Lung (tissue), 12 donors: Measurements from ENCODE around the gene VAMP8. TPM values are rescaled to one million over a fixed set of nuclear protein-coding genes. Genes with fewer than 3 reads are reported as not detected.

ENCODE experiments used
- ATAC-seq: fragments of 200-7000 bp; cut with Tn5 transposase; one replicate; pipeline ENCODE4 v1.9.1; 2020; ENCODE audit warnings: moderate number of reproducible peaks; ENCODE audit not compliant: insufficient read depth, low FRiP score
- DNase-seq, 3 donors: peaks; one replicate each; pipeline ENCODE4 v3.0.0-alpha.2; 2013 to 2017
- H3K27ac ChIP-seq, 2 donors: one replicate each; pipeline ENCODE4 v1.5.1; 2013; ENCODE audit warnings: mild to moderate bottlenecking in 2 of 2, moderate library complexity in 2 of 2, control low read depth in 1 of 2, inconsistent platforms in 1 of 2, low read depth in 1 of 2, low read length in 1 of 2
- H3K27me3 ChIP-seq, 3 donors: one replicate each; pipeline ENCODE4 v1.5.1; 2013; ENCODE audit warnings: low read length in 2 of 3; ENCODE audit not compliant: control insufficient read depth in 3 of 3, insufficient read depth in 3 of 3
- H3K36me3 ChIP-seq, 4 donors: one replicate each; pipeline ENCODE4 v1.5.1; 2013; ENCODE audit warnings: low read length in 4 of 4, mild to moderate bottlenecking in 1 of 4, moderate library complexity in 1 of 4; ENCODE audit not compliant: control insufficient read depth in 4 of 4, insufficient read depth in 4 of 4
- H3K4me1 ChIP-seq, 5 donors: one replicate each; pipeline ENCODE4 v1.5.1; 2013; ENCODE audit warnings: low read length in 5 of 5, mild to moderate bottlenecking in 2 of 5, moderate library complexity in 1 of 5; ENCODE audit not compliant: control insufficient read depth in 5 of 5, insufficient read depth in 5 of 5
- H3K4me3 ChIP-seq: one replicate; pipeline ENCODE4 v1.5.1; 2013; ENCODE audit warnings: mild to moderate bottlenecking, control low read depth, moderate library complexity
- H3K9ac ChIP-seq, 2 donors: one replicate each; pipeline ENCODE4 v1.5.1; 2013; ENCODE audit warnings: low read length in 2 of 2, control low read depth in 1 of 2; ENCODE audit not compliant: insufficient read depth in 1 of 2
- H3K9me3 ChIP-seq, 4 donors: one replicate each; pipeline ENCODE4 v1.5.1; 2013; ENCODE audit warnings: low read length in 3 of 4, mild to moderate bottlenecking in 1 of 4, moderate library complexity in 1 of 4; ENCODE audit not compliant: control insufficient read depth in 4 of 4, insufficient read depth in 3 of 4
- CTCF ChIP-seq: IDR thresholded peaks from 2 replicates; pipeline ENCODE4 v1.5.1; 2012; ENCODE audit warnings: mild to moderate bottlenecking; ENCODE audit errors: control extremely low read depth, extremely low read depth
- WGBS, 2 donors: extraction: QIAGEN DNeasy Blood & Tissue Kit; methylation state at CpG; one replicate each; pipeline ENCODE4 v1.1.7; 2013; 5-methylcytosine and 5-hydroxymethylcytosine counted together
- polyA plus RNA-seq, 2 donors: library from polyadenylated mRNA; stranded (reverse); fragments of 200-250 nt; gene quantifications; one replicate each; pipeline ENCODE4 v1.2.1, GENCODE V29; 2013
- total RNA-seq, 2 donors: library from RNA; depleted of rRNA in 1 of 2; stranded (reverse); fragments of >200 nt in 1 of 2; gene quantifications; one replicate each; pipeline ENCODE4 v1.2.1, GENCODE V29; 2014 to 2021
- donor health status: control.
- donor health status: control.
- donor health status: Bipolar disorder and iron deficiency.
- donor health status: healthy.
- donor health status: DM: yes; HTN: yes; CAD: no.

The VAMP8 gene
- total and polyA plus RNA-seq, 4 donors: 64.0 to 626 (median 320) TPM

GRCh38 chr2:85529809-85530208, 47.6 kb upstream of the VAMP8 start:
- ATAC-seq: no peak
- Histone ChIP-seq H3K27ac (no peak overlapping the region), H3K4me3 (no peak overlapping the region), H3K36me3 (no peaks in the 10 kb centered on the region), H3K9ac (no peak overlapping the region), H3K9me3 (no peaks in the 10 kb centered on the region), H3K27me3 (no peaks in the 10 kb centered on the region), H3K4me1 (peaks cover 0 to 3% (median 0%) of the 10 kb centered on the region in 5 donors)
- no peak for TF ChIP-seq CTCF
- 94 to 100% methylated on average over 1 of the region's 1 CpG for WGBS, 2 donors
- no peak for DNase-seq

GRCh38 chr2:85531589-85531988, 45.8 kb upstream of the VAMP8 start:
- ATAC-seq (no peak), DNase-seq (no peak)
- Histone ChIP-seq H3K27ac (no peak overlapping the region), H3K36me3 (no peaks in the 10 kb centered on the region), H3K9me3 (no peaks in the 10 kb centered on the region), H3K4me1 (peaks cover 0 to 4% (median 0%) of the 10 kb centered on the region in 5 donors), H3K4me3 (no peak overlapping the region), H3K27me3 (no peaks in the 10 kb centered on the region), H3K9ac (no peak overlapping the region)
- WGBS, 2 donors: 69 to 98% methylated on average over 2 of the region's 2 CpGs
- no peak for TF ChIP-seq CTCF

- ATAC-seq (no peak), DNase-seq (no peak)
- no peaks in the 10 kb centered on the region for H3K27me3 ChIP-seq
- H3K4me3 ChIP-seq: no peak overlapping the region
- H3K9ac ChIP-seq: no peak overlapping the region
- 74 to 81% methylated on average over 3 of the region's 3 CpGs for WGBS, 2 donors
- H3K4me1 ChIP-seq: peaks cover 0 to 18% (median 6%) of the 10 kb centered on the region in 5 donors
- no peak for TF ChIP-seq CTCF
- peaks cover 0 to under 1% (median 0%) of the 10 kb centered on the region in 4 donors for H3K36me3 ChIP-seq
- no peak overlapping the region for H3K27ac ChIP-seq
- no peaks in the 10 kb centered on the region for H3K9me3 ChIP-seq
Observed at GRCh38 chr2:85534099-85534498, 43.3 kb upstream of the VAMP8 start.

GRCh38 chr2:85534881-85535280, 42.5 kb upstream of the VAMP8 start:
- no peak overlapping the region for H3K9ac ChIP-seq
- ATAC-seq (no peak), DNase-seq (no peak)
- H3K4me3 ChIP-seq: no peak overlapping the region
- H3K9me3 ChIP-seq: no peaks in the 10 kb centered on the region
- H3K27ac ChIP-seq: no peak overlapping the region
- H3K27me3 ChIP-seq: no peaks in the 10 kb centered on the region
- H3K36me3 ChIP-seq: peaks cover 0 to 3% (median 0%) of the 10 kb centered on the region in 4 donors
- no peak for TF ChIP-seq CTCF
- peaks cover 0 to 18% (median 6%) of the 10 kb centered on the region in 5 donors for H3K4me1 ChIP-seq
- WGBS, 2 donors: 50 to 69% methylated on average over 3 of the region's 3 CpGs
